Skeletal muscle cell (primary cell): Measurements from ENCODE around the gene G0S2.
"Not testable (repeated sequence)": the region's sequence is repeated elsewhere in the genome, so short reads cannot be mapped to it uniquely, and the experiment has no call there.

Experiments
- DNase-seq: peaks from one replicate; pipeline ENCODE4 v3.0.0-alpha.2; 2010; ENCODE audit warnings: low read depth
- H3K4me3 ChIP-seq: 2 replicates; pipeline ENCODE4 v1.5.1; 2011; ENCODE audit warnings: low read depth, mild to moderate bottlenecking, control low read depth, low read length, moderate library complexity

G0S2 gene

DNA sequence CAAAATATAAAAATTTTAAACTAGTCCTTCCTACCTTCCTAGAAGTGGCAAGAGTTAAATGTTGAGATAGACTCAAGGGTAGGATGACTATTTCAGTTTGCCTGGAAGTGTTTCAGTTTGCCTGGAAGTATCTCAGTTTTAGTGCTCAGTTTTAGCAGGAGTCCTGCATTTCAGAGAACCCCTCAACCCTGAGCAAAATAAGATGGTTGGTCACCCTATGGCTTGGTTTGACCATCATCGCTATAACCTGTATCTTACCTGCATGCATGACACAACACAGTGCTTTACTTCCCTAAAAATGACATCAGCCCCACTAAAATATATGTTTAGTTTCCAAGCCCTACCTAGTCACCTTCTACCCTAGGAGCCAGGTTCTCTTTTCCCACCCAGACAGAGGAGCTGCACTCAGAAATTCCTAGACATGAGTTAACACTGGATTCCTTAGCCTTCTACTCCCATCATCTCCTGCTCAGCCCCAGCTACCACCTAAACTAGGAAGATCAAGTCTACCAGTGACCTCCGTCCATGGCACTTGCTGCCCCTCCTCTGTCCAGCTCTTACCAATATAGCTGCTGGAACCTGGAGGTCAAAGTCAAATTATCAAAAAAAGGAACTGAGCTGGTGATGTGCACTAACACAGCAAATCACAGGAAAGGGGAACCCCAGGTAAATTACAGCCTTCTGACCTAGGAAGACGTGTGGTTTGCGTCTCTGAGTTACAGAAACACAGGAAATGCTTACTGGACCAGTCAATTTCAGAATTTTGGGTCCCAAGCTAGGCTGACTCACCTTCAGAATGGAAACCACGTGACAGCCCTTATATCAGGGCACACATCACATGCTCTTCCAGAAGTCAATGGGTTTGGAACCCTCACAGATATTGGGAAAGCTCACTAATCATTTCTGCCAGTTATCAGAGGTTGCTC, 2.2 kb upstream of the G0S2 start:
- DNase-seq: no peak
- H3K4me3 ChIP-seq: no peak overlapping the region

DNA sequence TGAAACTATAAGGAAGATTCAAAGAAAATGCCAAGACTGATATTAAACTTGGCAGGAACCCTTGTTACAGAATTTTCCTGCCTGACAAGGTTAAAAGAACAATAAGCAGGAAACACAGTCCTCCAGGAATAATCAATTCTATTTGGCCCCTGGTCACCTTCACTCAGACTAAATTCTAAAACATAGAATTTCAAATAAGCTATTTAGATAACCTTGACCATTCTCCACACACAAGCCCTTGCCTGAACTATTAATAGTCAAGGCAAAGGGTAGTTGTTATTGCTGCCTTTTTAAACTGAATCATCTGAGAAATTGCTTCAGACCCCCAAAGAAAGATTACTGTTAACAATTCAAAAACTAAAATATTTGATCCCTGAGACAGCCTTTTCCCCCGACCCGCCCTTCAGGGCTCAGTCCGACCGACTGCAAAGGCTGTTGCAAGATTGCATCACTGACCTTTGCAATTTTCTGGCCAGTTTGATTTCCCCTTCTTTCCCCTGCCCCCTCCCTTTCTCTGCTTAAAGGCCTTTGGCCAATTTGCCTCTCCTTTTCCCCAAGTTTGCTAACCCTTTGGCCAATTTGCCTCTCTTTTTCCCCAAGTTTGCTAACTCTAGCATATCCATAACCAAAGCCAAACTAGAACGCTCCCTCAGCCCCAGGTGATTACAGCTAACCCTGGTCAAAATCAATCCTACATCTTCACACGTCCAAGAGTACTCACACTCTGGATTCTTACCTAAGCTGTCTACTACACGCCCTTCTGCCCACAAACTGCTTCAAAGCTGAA, 1.4 kb upstream of the G0S2 start:
- no peak for DNase-seq
- no peak overlapping the region for H3K4me3 ChIP-seq

DNA sequence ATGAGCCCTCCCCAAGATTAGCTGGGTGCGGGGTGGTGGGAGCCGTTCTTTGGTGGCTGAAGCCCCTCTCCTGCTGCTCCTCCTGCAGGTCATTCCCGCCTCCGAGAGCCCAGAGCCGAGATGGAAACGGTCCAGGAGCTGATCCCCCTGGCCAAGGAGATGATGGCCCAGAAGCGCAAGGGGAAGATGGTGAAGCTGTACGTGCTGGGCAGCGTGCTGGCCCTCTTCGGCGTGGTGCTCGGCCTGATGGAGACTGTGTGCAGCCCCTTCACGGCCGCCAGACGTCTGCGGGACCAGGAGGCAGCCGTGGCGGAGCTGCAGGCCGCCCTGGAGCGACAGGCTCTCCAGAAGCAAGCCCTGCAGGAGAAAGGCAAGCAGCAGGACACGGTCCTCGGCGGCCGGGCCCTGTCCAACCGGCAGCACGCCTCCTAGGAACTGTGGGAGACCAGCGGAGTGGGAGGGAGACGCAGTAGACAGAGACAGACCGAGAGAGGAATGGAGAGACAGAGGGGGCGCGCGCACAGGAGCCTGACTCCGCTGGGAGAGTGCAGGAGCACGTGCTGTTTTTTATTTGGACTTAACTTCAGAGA, 448 bp downstream of the G0S2 start:
- DNase-seq: no peak
- H3K4me3 ChIP-seq: peak overlapping the region; percentile 51

DNA sequence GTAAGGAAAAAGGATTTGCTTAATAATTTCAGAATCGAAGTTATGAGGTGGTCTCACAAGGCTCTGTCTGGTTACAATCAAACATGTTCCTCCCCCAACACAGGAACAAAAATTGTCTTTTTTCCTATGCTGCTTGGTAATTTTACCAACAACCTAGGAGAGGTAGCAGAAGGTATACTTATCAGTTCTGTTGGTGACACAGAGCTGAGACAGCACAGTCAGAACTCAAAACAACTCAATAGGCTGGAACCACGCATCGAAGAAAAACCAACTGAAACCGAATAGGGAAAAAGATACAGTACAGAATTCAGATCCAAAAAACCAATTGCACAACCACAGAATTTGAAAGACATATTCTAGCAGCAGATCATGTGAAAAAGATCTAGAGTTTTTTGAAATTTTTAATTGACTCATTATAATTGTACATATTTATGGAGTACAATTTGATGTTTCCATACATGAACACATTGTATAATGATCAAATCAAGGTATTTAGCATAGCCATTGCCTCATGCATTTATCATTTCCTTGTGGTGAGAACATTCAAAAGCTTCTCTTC, 3.8 kb downstream of the G0S2 start:
- no peak overlapping the region for H3K4me3 ChIP-seq
- DNase-seq: no peak

DNA sequence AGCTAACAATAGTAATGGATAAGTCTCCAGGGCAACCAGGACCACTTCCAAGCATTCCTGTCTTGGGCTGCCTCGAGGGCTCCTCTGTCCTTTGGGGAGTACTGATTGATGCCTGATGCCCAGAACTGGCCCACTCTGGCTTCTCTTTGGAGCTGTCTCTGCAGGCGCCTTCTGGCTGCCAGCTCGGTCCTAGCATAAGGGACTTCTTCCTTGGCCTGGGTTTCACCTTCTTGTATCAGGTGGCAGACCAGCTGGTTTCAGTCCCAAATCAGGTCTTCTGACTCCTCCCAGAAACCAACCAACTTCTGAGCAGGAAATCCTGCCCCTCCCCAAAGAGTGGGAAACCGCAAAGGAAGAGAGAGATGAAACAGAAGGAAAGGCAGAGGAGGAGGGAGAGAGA, 10.6 kb downstream of the G0S2 start:
- no peak overlapping the region for H3K4me3 ChIP-seq
- DNase-seq: no peak

DNA sequence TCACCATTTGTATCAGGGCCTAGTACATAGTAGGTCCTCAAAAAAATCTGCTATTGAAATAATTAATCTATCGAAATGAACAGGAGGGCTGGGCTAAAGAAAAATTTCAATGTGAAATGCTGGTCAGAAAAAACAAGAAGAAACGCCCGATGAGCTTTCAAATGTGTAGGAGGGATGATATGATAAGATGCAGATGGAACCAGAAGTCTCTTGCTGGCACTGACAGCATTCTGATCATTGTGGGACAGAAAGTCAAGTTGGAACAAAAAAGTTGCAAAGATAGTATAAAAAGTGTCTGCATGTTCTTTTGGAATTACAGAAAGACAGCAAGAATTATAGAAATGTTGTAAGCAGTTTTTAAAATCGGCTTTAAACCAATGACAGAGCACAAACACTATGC, 11.1 kb downstream of the G0S2 start:
- H3K4me3 ChIP-seq: no peak overlapping the region
- DNase-seq: no peak

DNA sequence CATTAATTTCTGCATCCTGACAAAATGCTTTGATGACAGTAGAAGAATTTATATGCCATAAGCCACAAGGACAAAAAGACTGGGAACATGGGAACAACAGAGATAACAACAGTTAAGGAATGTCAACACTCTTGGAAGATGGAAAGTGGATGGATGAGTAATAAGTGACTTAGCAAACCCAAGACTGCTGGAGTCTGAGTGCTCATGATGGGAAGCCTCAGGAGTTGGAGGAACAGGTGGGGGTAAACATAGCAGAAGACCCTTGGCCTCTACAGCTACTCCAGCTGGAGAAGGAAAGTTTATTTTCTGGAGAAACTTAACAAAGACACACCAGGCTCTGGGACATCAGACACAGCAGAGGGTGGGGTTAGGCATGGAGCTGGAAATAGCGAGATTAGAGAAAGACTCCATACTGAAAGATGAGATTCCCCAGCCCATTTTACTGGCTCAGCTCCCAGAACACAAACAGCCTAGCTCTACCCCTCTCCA, 13.6 kb downstream of the G0S2 start:
- DNase-seq: no peak
- H3K4me3 ChIP-seq: no peak overlapping the region

DNA sequence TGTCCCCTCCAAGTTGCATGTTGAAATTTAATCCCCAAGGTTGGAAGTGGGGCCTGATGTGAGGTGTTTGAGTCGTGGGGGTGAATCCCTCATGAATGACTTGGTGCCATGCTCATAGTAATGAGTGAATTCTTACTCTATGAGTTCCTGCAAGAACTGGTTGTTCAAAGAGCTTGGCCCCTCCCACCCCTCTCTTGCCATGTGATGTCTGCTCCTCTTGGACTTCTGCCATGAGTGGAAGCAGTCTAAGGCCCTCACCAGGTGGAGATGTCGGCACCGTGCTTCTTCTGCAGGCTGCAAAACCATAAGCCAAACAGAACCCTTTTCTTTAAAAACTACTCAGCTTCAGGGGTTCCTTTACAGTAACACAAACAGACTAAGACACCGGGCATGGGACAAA, 14.3 kb downstream of the G0S2 start:
- H3K4me3 ChIP-seq: no peak overlapping the region
- no peak for DNase-seq

DNA sequence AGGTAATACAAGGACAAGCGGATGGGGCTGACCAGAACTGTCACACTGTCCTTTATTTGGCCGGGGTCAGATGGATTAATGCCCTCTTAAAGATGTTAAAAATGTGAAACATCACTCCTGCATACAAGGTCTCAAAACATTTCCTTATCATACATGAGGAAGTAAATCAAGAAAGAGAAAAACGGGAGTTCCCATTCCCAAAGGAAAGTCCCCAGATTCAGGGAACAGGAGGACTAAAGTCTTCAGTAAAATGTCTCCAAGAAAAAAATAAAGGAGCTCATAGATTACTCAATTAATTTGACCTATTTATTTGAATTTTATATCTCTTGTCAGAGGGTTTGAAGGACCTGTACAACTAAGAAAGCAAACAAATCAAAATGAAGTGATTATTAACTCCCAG, 16.0 kb downstream of the G0S2 start:
- no peak for DNase-seq
- H3K4me3 ChIP-seq: no peak overlapping the region

DNA sequence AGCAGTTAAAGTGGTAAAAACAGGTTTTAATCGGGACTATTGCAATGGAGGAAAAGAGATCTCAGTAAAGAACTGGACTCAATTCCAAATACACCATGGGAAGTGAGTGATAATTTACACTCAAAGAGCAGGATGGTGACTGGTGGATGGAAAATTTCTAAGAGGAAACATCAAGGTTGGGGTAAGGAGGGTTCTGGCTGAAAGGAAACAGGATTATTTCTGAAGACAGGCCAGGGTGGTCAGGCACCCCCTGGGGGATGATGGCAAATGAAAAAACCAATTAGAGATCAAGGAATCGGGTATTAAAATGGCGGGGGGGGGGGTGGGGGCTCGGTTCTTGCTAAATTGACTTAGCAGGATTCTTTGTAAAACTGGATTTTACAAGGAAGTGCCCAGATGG, 17.1 kb downstream of the G0S2 start:
- no peak for DNase-seq
- no peak overlapping the region for H3K4me3 ChIP-seq

DNA sequence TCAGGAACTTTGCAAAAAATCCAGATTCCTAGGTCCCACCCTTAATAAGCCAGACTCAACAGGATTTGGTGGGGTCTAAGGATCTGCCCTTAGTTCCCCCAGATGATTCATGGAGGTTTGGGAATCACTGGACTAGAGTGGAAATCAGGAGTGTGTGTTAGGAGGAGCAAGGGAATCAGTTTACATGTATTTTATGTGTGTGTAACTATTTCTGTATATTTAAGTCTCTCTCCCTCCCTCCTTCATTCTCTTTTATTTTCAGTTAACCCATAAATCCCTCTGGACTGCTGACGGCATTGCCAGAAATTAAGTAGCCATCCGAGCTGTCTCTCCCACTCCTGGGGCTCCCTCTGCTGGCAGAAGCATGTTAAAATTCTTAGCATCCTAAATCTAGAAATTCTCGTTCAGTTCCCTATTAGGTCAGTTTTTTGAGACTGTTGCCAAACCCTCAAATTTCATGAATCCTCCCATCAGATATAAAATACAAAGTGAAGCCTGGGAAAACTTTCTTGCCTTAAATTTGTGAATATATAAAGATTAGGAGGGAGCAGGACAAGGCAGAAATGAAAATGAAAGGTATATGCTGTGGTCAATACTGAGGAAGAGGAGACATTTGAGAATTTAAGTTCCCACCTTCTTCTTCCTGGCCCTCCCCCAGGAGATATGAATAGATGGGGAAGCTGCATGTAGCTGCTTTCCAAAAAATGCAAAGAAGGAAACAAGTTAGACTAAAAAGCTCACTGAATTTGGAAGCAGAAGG, 17.7 kb downstream of the G0S2 start:
- DNase-seq: peak; percentile 61
- H3K4me3 ChIP-seq: no peak overlapping the region

DNA sequence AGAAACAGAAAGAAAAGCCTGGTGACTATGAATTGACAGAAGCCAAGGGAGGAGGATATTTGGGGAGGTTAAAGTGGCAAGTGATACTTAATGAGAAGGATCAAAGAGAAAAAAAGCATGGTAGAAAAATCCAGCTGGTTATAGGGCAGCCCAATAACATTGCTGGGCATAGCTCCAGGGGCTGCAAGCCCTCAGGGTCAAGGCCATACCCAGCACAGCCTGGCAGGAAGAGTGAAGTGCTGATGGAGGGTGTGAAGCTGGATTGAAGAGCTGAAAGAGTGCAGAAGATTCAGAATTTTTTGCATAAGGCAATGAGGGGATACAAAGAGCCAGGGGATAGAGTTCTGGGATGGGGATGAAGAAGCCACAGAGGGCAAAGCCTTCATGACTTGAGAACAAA, 21.5 kb downstream of the G0S2 start:
- DNase-seq: no peak
- no peak overlapping the region for H3K4me3 ChIP-seq

DNA sequence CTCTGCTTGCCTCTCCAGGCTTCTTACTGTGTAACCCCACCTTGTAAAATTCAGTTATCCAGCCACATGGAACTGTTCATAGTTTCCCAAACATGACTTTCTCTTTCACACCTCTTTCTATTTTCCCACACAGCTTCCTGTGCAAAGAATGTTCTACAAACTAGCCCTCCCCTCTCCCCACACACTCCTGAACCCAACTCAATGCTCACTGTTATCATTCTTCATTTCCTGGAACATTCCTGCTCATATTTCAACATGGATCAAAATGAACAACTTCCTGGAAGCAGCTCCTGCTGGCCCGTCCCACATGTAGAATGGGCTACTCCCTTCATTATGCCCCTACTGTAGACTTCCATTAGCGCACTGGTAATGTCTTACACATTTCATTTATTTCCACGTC, 21.9 kb downstream of the G0S2 start:
- DNase-seq: no peak
- H3K4me3 ChIP-seq: no peak overlapping the region

DNA sequence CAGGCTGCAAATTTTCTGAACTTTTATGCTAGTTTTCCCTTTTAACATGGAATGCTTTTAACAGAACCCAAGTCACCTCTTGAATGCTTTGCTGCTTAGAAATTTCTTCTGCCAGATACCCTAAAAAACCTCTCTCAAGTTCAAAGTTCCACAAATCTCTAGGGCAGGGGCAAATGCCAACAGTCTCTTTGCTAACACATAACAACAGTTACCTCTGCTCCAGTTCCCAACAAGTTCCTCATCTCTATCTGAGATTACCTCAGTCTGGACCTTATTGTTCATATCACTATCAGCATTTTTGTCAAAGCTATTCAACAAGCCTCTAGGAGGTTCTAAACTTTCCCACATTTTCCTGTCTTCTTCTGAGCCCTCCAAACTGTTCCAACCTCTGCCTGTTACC, 25.5 kb downstream of the G0S2 start:
- not testable (repeated sequence) for H3K4me3 ChIP-seq, DNase-seq

DNA sequence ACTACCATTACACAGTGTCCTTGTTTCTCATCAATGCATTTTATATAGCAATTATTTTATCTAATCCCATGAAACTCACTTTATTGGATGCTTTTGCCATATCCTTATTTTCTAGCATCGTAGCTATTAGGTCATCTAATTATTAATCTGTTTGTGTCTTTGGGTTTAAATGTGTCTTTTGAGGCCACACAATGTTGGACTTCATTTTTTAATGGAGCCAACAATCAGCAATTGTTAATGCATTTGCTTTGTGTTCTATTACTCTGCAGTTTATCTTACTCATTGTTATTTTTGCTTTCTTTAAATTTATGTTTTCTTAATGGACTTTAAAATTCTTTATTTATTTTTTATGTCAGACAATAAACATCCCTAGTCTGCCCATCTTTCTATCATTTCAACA, 27.6 kb downstream of the G0S2 start:
- H3K4me3 ChIP-seq: no peak overlapping the region
- DNase-seq: no peak

DNA sequence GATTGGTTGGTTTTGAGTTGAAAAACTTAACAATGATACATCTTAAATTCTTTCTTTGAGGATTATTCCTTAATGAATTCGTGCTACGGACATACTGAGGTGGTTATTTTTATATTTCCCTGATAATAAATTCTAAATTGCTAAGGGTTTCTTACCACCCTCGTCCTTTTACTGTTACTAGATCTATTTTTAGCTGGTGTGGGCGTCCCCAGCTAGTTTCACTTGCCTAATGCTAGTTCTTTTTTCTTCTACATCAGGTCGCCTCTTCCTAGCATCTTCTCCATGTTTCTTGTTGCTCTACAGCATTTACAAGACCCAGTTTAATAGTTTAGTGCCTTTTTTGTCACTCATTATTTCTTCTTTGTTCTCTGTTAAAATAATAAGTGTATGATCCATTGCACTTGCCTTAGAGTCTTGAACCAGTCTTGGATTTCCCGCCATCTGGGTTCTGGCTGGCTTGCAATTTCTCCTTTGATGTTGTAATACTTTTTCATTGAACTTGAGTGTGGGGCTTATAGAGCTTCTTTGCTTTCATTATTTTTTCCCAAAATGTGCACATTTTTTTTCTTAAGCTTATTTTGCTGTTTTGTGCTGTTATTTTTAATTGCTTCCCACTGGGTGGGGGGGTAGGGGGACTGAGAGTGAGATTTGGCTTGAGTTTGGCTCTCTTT, 28.8 kb downstream of the G0S2 start:
- no peak overlapping the region for H3K4me3 ChIP-seq
- DNase-seq: no peak

DNA sequence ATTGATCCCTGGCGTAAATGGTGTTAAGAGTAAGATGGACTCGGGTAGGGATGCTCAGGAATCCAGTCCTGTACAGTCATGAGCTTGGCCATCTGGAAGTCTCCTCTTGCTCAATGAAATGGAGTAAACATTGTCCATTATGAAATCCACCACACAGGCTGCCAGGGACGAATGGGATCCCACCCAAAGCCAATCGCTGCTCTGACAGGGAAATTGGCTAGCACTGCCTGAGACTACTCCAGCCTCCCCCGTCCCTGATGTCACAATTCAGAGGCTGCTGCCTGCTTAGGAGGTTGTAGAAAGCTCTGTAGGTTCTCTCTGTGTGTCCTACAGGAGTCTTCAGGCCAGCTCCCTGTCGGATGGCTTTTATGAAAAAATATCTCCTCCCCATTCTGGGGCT, 29.4 kb downstream of the G0S2 start, which contains the start of gene HSD11B1:
Gene HSD11B1 (plus strand): TSS at position 263 of the 400 bp plus-strand sequence. CDS start 97 bp downstream, at position 360.
- peak; percentile 56 for DNase-seq
- H3K4me3 ChIP-seq: no peak within 1 kb of the TSS

DNA sequence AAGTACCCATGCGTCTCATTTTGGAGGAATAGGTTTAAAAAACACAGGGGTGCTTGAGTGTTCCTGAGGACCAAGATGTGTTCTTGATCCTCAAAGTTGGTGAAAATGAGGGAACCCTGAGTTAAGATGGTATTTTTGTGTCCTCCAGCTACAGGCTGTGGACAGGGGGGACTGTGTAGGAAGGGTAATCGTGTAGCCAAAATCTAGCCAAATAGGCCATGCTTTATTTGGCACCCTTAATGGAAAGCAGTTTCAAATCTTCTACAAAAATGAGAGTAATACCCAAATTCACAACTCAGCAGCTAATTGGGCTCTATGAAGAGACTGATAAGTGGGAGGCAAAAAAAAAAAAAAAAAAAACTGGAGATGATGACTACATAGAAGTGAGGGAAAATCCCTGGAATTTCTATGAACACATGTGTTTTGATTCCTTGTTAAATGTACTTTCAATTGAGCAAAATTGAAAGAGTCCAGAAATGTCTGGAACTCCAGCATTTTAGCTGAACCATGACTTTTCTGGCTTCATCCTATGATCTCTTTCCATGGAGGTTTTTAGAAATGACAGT, 29.9 kb downstream of the G0S2 start:
- no peak for DNase-seq
- H3K4me3 ChIP-seq: no peak overlapping the region
